HepG2 (cell line): Measurements from ENCODE around the gene PEX12. TPM values are rescaled to one million over a fixed set of nuclear protein-coding genes. Genes with fewer than 3 reads are reported as not detected.

ENCODE experiments used
- ADNP ChIP-seq: sonication (generic); formaldehyde crosslinking; IDR thresholded peaks from 2 replicates; pipeline ENCODE4 v1.4.0; 2020; ENCODE audit warnings: missing genetic modification reagents
- ARHGAP35 ChIP-seq: sonication (generic); formaldehyde crosslinking; IDR thresholded peaks from 2 replicates; pipeline ENCODE4 v1.9.0; 2022; ENCODE audit warnings: mild to moderate bottlenecking, inconsistent platforms, moderate library complexity, missing genetic modification reagents, borderline replicate concordance
- HDAC2 ChIP-seq: sonication (generic); formaldehyde crosslinking; IDR thresholded peaks from 2 replicates; pipeline ENCODE4 v1.4.0; 2020; ENCODE audit warnings: missing genetic modification reagents
- HNRNPL ChIP-seq: fragments of 200-400 bp; formaldehyde crosslinking; IDR thresholded peaks from 2 replicates; pipeline ENCODE4 v1.6.1; 2017; ENCODE audit warnings: mild to moderate bottlenecking, low read depth, low read length
- MTA1 ChIP-seq: sonication (generic); formaldehyde crosslinking; IDR thresholded peaks from 2 replicates; pipeline ENCODE4 v1.4.0; 2020; ENCODE audit warnings: missing genetic modification reagents, mild to moderate bottlenecking, borderline replicate concordance
- NFKBIZ ChIP-seq: IDR thresholded peaks from 2 replicates; pipeline ENCODE4 v1.6.1; 2018; ENCODE audit warnings: missing genetic modification reagents, missing compliant biosample characterization
- POLR2AphosphoS5 ChIP-seq: IDR thresholded peaks from 2 replicates; pipeline ENCODE4 v1.6.1; 2012; ENCODE audit warnings: low read depth, low read length
- SMARCC2 ChIP-seq: fragments of 450-650 bp; IDR thresholded peaks from 2 replicates; pipeline ENCODE4 v1.6.1; 2017; ENCODE audit warnings: antibody characterized with exemption, mild to moderate bottlenecking
- SMYD3 ChIP-seq: sonication (generic); formaldehyde crosslinking; IDR thresholded peaks from 2 replicates; pipeline ENCODE4 v1.8.1; 2023; ENCODE audit warnings: mild to moderate bottlenecking, missing genetic modification reagents
- ZBTB20 ChIP-seq: sonication (generic); formaldehyde crosslinking; IDR thresholded peaks from 2 replicates; pipeline ENCODE4 v1.8.1; 2023; ENCODE audit warnings: missing genetic modification reagents, low read depth, mild to moderate bottlenecking, borderline replicate concordance
- ZBTB7A ChIP-seq: sonication (generic); formaldehyde crosslinking; IDR thresholded peaks from 2 replicates; pipeline ENCODE4 v1.8.0; 2022; ENCODE audit warnings: mild to moderate bottlenecking, missing genetic modification reagents
- ZFP1 ChIP-seq: IDR thresholded peaks from 2 replicates; pipeline ENCODE4 v1.6.1; 2016
- ZFP62 ChIP-seq: sonication (generic); formaldehyde crosslinking; IDR thresholded peaks from 2 replicates; pipeline ENCODE4 v1.4.0; 2020; ENCODE audit warnings: missing genetic modification reagents
- ZNF644 ChIP-seq: IDR thresholded peaks from 2 replicates; pipeline ENCODE4 v1.6.1; 2016; ENCODE audit warnings: low read depth
- ZNF709 ChIP-seq: sonication (generic); formaldehyde crosslinking; IDR thresholded peaks from 2 replicates; pipeline ENCODE4 v1.5.0; 2020; ENCODE audit warnings: mild to moderate bottlenecking, missing genetic modification reagents
- ZNF775 ChIP-seq: sonication (generic); formaldehyde crosslinking; IDR thresholded peaks from 2 replicates; pipeline ENCODE4 v1.4.0; 2020; ENCODE audit warnings: missing genetic modification reagents, mild to moderate bottlenecking, moderate library complexity, borderline replicate concordance
- polyA plus RNA-seq, 8 experiments: library from polyadenylated mRNA; depleted of rRNA in 3 of 8; stranded (reverse) in 7 of 8; unstranded in 1 of 8; fragments of >200 nt; fragmentation: Illumina TruSeq in 4 of 8; extraction: Trizol in 4 of 8; gene quantifications; 2 replicates each; pipeline versions ENCODE4 v1.2.1 to v1.2.3, GENCODE V29; 2011 to 2016; ENCODE audit warnings: low read depth in 4 of 8, missing spikeins in 1 of 8, mixed read lengths in 1 of 8; ENCODE audit not compliant: insufficient read depth in 1 of 8
- total RNA-seq, 5 experiments: library from RNA; depleted of rRNA; stranded (reverse); fragments of >200 nt; fragmentation: Illumina TruSeq; extraction: Trizol; gene quantifications; 2 replicates each; pipeline ENCODE4 v1.2.3, GENCODE V29; 2016; ENCODE audit warnings: low read depth in 1 of 5
- TF ChIP-seq, protein P1 (sequence below): sonication (generic); formaldehyde crosslinking; IDR thresholded peaks from 2 replicates; pipeline ENCODE4 v1.4.0; 2020; ENCODE audit warnings: mild to moderate bottlenecking, missing genetic modification reagents
- TF ChIP-seq, protein P2 (sequence below): fragments of 450-650 bp; IDR thresholded peaks from 2 replicates; pipeline ENCODE4 v1.6.1; 2017
- TF ChIP-seq, protein P3 (sequence below): sonication (generic); formaldehyde crosslinking; IDR thresholded peaks from 2 replicates; pipeline ENCODE4 v1.5.0; 2020; ENCODE audit warnings: mild to moderate bottlenecking, missing genetic modification reagents
- TF ChIP-seq, protein P4 (sequence below): sonication (generic); formaldehyde crosslinking; IDR thresholded peaks from 2 replicates; pipeline ENCODE4 v1.9.0; 2021; ENCODE audit warnings: missing genetic modification reagents, borderline replicate concordance

PEX12 gene
- total and polyA plus RNA-seq, 2 of the 13 experiments (the other 11 are each of a cell fraction or from before 2014, with no cell fraction given): 5.1 to 11.9 TPM

DNA sequence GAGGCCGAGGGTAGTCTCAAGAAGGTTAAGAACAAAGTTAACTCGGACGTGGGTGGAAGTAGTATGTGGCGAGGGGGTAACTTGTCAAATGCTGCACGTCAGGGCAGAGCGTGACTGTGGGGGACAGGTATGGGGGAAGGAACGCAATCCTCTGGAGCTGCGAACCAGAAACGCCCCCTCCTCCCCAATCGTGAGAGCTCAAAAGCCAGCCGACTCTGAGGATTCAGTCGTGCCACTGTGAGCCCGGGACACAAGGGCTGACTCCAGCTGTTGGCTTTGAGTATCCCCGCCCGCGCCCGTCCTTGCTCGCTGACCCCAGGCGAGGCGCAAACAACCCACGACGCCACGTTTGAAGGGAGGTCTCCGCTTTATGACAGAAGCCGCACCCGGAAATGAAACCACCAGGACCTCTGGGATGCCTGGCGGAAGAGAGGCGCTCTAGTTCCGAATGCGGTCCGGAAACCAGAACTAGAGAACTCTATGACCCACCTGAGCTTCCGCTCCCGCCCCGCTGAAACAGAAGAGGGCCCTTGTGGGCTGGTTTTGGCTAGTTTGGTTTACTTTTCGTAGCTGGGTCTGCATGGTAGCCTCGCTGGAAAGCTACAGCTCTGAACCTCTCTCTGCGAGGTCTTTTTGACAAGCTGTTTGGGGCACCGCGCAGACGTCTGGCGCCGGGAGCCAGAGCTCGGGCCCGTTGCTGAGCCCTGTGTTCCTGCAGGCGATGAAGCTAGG, at the start of gene PEX12 (continued):
- TF ChIP-seq, protein P1, sequence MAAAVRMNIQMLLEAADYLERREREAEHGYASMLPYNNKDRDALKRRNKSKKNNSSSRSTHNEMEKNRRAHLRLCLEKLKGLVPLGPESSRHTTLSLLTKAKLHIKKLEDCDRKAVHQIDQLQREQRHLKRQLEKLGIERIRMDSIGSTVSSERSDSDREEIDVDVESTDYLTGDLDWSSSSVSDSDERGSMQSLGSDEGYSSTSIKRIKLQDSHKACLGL (CRISPR knock-in tag): no peak
- TF ChIP-seq, protein P2, sequence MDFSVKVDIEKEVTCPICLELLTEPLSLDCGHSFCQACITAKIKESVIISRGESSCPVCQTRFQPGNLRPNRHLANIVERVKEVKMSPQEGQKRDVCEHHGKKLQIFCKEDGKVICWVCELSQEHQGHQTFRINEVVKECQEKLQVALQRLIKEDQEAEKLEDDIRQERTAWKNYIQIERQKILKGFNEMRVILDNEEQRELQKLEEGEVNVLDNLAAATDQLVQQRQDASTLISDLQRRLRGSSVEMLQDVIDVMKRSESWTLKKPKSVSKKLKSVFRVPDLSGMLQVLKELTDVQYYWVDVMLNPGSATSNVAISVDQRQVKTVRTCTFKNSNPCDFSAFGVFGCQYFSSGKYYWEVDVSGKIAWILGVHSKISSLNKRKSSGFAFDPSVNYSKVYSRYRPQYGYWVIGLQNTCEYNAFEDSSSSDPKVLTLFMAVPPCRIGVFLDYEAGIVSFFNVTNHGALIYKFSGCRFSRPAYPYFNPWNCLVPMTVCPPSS: no peak
- TF ChIP-seq NFKBIZ (no peak; the same call in 1 of the 2 replicates), ZFP1 (no peak), ZNF644 (CRISPR knock-in tag) (no peak), ZNF709 (CRISPR knock-in tag) (peak; percentile 41), ZBTB20 (CRISPR knock-in tag) (peak; percentile 77; the same call in 1 of the 2 replicates), ZBTB7A (peak; percentile 61; the same call in 1 of the 2 replicates), POLR2AphosphoS5 (peak; percentile 98), ADNP (no peak), ARHGAP35 (CRISPR knock-in tag) (no peak), SMARCC2 (no peak), ZNF775 (CRISPR knock-in tag) (no peak), ZFP62 (CRISPR knock-in tag) (no peak), MTA1 (CRISPR knock-in tag) (peak; percentile 42; the same call in 1 of the 2 replicates), SMYD3 (CRISPR knock-in tag) (0 out of 2 replicates have a peak, but pooled peaks have one; percentile 13), HNRNPL (no peak), HDAC2 (CRISPR knock-in tag) (peak; percentile 69)
- TF ChIP-seq, protein P3, sequence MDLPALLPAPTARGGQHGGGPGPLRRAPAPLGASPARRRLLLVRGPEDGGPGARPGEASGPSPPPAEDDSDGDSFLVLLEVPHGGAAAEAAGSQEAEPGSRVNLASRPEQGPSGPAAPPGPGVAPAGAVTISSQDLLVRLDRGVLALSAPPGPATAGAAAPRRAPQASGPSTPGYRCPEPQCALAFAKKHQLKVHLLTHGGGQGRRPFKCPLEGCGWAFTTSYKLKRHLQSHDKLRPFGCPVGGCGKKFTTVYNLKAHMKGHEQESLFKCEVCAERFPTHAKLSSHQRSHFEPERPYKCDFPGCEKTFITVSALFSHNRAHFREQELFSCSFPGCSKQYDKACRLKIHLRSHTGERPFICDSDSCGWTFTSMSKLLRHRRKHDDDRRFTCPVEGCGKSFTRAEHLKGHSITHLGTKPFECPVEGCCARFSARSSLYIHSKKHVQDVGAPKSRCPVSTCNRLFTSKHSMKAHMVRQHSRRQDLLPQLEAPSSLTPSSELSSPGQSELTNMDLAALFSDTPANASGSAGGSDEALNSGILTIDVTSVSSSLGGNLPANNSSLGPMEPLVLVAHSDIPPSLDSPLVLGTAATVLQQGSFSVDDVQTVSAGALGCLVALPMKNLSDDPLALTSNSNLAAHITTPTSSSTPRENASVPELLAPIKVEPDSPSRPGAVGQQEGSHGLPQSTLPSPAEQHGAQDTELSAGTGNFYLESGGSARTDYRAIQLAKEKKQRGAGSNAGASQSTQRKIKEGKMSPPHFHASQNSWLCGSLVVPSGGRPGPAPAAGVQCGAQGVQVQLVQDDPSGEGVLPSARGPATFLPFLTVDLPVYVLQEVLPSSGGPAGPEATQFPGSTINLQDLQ (CRISPR knock-in tag): no peak; the same call in 1 of the 2 replicates
- TF ChIP-seq, protein P4, sequence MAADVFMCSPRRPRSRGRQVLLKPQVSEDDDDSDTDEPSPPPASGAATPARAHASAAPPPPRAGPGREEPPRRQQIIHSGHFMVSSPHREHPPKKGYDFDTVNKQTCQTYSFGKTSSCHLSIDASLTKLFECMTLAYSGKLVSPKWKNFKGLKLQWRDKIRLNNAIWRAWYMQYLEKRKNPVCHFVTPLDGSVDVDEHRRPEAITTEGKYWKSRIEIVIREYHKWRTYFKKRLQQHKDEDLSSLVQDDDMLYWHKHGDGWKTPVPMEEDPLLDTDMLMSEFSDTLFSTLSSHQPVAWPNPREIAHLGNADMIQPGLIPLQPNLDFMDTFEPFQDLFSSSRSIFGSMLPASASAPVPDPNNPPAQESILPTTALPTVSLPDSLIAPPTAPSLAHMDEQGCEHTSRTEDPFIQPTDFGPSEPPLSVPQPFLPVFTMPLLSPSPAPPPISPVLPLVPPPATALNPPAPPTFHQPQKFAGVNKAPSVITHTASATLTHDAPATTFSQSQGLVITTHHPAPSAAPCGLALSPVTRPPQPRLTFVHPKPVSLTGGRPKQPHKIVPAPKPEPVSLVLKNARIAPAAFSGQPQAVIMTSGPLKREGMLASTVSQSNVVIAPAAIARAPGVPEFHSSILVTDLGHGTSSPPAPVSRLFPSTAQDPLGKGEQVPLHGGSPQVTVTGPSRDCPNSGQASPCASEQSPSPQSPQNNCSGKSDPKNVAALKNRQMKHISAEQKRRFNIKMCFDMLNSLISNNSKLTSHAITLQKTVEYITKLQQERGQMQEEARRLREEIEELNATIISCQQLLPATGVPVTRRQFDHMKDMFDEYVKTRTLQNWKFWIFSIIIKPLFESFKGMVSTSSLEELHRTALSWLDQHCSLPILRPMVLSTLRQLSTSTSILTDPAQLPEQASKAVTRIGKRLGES (CRISPR knock-in tag): no peak
